WTC11 (cell line): ENCODE results near the gene PRKAG2.

Experiments used
- ATF1 ChIP-seq: sonication (generic); formaldehyde crosslinking; IDR thresholded peaks from 2 replicates; pipeline ENCODE4 v1.8.1; 2023; ENCODE audit warnings: mild to moderate bottlenecking, moderate library complexity, missing genetic modification reagents
- TF ChIP-seq, protein P1 (sequence below): sonication (generic); formaldehyde crosslinking; IDR thresholded peaks from 2 replicates; pipeline ENCODE4 v1.8.1; 2022; ENCODE audit warnings: low read depth, missing genetic modification reagents, borderline replicate concordance
- TF ChIP-seq, protein P2 (sequence below): fragments of 200-600 bp; IDR thresholded peaks from 2 replicates; pipeline ENCODE4 v1.8.0; 2022; ENCODE audit warnings: antibody characterized with exemption

DNA sequence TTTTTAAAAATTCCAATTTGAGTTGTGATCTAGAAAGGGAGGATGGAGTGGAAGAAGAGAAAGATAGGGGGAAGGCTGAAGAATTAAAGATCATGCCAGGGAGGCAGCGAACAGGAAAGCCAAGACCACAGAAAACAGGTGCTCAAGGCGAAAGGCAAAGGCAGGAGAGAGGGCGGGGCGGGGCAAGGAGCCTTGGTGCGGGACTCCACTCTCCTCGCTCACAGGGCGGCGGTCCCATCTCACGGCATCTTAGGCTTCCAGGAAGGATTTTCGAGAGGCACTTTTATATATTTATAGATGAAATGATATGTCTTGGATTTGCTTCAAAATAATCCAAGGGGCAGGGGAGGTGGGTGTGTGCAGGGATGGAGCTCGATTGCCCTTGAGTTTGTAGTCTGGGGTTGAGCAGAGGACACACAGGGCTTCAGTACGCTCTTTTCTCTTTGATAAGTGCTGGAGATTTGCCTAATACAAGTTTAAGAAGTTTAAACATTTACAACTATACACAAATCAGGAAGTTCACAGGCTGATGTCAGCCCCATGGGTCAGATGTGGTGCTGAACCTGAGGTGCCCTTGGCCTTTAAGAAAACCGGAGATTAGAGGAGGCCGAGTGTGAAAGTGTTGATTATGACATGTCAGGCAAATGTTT lies 161.1 kb downstream of the PRKAG2 start:
- TF ChIP-seq, protein P1, sequence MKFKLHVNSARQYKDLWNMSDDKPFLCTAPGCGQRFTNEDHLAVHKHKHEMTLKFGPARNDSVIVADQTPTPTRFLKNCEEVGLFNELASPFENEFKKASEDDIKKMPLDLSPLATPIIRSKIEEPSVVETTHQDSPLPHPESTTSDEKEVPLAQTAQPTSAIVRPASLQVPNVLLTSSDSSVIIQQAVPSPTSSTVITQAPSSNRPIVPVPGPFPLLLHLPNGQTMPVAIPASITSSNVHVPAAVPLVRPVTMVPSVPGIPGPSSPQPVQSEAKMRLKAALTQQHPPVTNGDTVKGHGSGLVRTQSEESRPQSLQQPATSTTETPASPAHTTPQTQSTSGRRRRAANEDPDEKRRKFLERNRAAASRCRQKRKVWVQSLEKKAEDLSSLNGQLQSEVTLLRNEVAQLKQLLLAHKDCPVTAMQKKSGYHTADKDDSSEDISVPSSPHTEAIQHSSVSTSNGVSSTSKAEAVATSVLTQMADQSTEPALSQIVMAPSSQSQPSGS (CRISPR knock-in tag), result no peak
- TF ChIP-seq, protein P2, sequence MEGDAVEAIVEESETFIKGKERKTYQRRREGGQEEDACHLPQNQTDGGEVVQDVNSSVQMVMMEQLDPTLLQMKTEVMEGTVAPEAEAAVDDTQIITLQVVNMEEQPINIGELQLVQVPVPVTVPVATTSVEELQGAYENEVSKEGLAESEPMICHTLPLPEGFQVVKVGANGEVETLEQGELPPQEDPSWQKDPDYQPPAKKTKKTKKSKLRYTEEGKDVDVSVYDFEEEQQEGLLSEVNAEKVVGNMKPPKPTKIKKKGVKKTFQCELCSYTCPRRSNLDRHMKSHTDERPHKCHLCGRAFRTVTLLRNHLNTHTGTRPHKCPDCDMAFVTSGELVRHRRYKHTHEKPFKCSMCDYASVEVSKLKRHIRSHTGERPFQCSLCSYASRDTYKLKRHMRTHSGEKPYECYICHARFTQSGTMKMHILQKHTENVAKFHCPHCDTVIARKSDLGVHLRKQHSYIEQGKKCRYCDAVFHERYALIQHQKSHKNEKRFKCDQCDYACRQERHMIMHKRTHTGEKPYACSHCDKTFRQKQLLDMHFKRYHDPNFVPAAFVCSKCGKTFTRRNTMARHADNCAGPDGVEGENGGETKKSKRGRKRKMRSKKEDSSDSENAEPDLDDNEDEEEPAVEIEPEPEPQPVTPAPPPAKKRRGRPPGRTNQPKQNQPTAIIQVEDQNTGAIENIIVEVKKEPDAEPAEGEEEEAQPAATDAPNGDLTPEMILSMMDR, result no peak
- no peak for TF ChIP-seq ATF1 (CRISPR knock-in tag)
